H1 (cell line): Measurements from ENCODE around the gene SHTN1. TPM values are rescaled to one million over a fixed set of nuclear protein-coding genes. Genes with fewer than 3 reads are reported as not detected.

ENCODE experiments used
- polyA plus RNA-seq, 7 experiments: library from polyadenylated mRNA; depleted of rRNA in 3 of 7; stranded (reverse) in 5 of 7; unstranded in 2 of 7; fragments of >200 nt in 5 of 7; fragments of 200-250 nt in 2 of 7; gene quantifications; 1 replicate in 5 of 7; 2 replicates in 1 of 7; 4 replicates in 1 of 7; pipeline versions ENCODE4 v1.2.1 to v1.2.3, GENCODE V29; 2011 to 2013; ENCODE audit warnings: missing spikeins in 2 of 7, mixed read lengths in 2 of 7
- small RNA-seq: library from polyadenylated mRNA; stranded (forward); fragments of <200 nt; extraction: miRNeasy Mini kit (QIAGEN cat#:217004); gene quantifications from one replicate; pipeline ENCODE3, GENCODE V24; 2013; ENCODE audit not compliant: insufficient read depth
- total RNA-seq: library from RNA; stranded (reverse); fragmentation: NEBNext Ultra II Directional; extraction: Animal tissue kit (Norgen Biotek cat#: 25700); gene quantifications from 2 replicates; pipeline ENCODE4 v1.2.1, GENCODE V29; 2021

SHTN1 gene
- total and polyA plus RNA-seq, 2 of the 8 experiments (the other 6 are each of a cell fraction or from before 2014, with no cell fraction given), result 3.3 to 12.7 TPM

Small RNA genes lying within 50 kb of the gene (small RNA-seq; reads per million reads assigned to genes)
- gene AC012308.1, result not detected

Other genes with a start within 250 kb of the SHTN1 start
- 0.21 TPM in 1 of 2 replicates, not detected in the other for gene ENO4, start 155.7 kb downstream of the SHTN1 start, total RNA-seq
- 0.33 and 0.77 TPM in 2 replicates for gene ENO4, start 155.7 kb downstream of the SHTN1 start, polyA plus RNA-seq (2011; rRNA removed)
- not detected in 2 replicates for gene VAX1, start 133.1 kb upstream of the SHTN1 start, total RNA-seq
- 0.09 TPM in 1 of 2 replicates, not detected in the other for gene VAX1, start 133.1 kb upstream of the SHTN1 start, polyA plus RNA-seq (2011; rRNA removed)
- not detected in 2 replicates for gene KCNK18, start 192.3 kb upstream of the SHTN1 start, total RNA-seq
- not detected in 2 replicates for gene KCNK18, start 192.3 kb upstream of the SHTN1 start, polyA plus RNA-seq (2011; rRNA removed)
- 6.7 and 7.0 TPM in 2 replicates for gene SLC18A2, start 235.9 kb upstream of the SHTN1 start, total RNA-seq
- 5.2 and 6.5 TPM in 2 replicates for gene SLC18A2, start 235.9 kb upstream of the SHTN1 start, polyA plus RNA-seq (2011; rRNA removed)